Subcutaneous abdominal adipose tissue (tissue), 5 donors: Measurements from ENCODE around the gene MBNL3.
"Not testable (repeated sequence)": the region's sequence is repeated elsewhere in the genome, so short reads cannot be mapped to it uniquely, and the experiment has no call there.

Source experiments
- H3K27ac ChIP-seq: one replicate; pipeline ENCODE4 v1.7.0; 2013; ENCODE audit warnings: low read depth, mild to moderate bottlenecking, inconsistent platforms, low read length, moderate library complexity
- H3K27me3 ChIP-seq, 5 donors: one replicate each; pipeline ENCODE4 v1.7.0; 2013; ENCODE audit warnings: low read length in 5 of 5, inconsistent platforms in 1 of 5; ENCODE audit not compliant: control insufficient read depth in 5 of 5, insufficient read depth in 4 of 5
- H3K36me3 ChIP-seq, 5 donors: one replicate each; pipeline ENCODE4 v1.7.0; 2013; ENCODE audit warnings: low read length in 5 of 5; ENCODE audit not compliant: control insufficient read depth in 5 of 5, insufficient read depth in 5 of 5
- H3K4me1 ChIP-seq, 5 donors: one replicate each; pipeline ENCODE4 v1.7.0; 2013; ENCODE audit warnings: low read length in 5 of 5, mild to moderate bottlenecking in 3 of 5, moderate library complexity in 1 of 5; ENCODE audit not compliant: control insufficient read depth in 5 of 5, insufficient read depth in 5 of 5
- H3K4me3 ChIP-seq, 5 donors: one replicate each; pipeline ENCODE4 v1.7.0; 2013; ENCODE audit warnings: low read length in 5 of 5, low read depth in 1 of 5
- H3K9ac ChIP-seq, 5 donors: one replicate each; pipeline ENCODE4 v1.7.0; 2013; ENCODE audit warnings: low read length in 5 of 5, mild to moderate bottlenecking in 4 of 5, moderate library complexity in 3 of 5
- H3K9me3 ChIP-seq, 5 donors: one replicate each; pipeline ENCODE4 v1.7.0; 2013; ENCODE audit warnings: low read length in 5 of 5; ENCODE audit not compliant: control insufficient read depth in 5 of 5
- donor health status: healthy.
- donor health status: healthy.
- donor health status: healthy.
- donor health status: healthy.
- donor health status: healthy.

The MBNL3 gene

GRCh38 chrX:132326960-132327359, 161.9 kb downstream of the MBNL3 start:
- H3K9ac ChIP-seq, H3K36me3 ChIP-seq, H3K4me3 ChIP-seq, H3K27ac ChIP-seq, H3K27me3 ChIP-seq, H3K9me3 ChIP-seq, H3K4me1 ChIP-seq: not testable (repeated sequence)
